IMR-90 (cell line): ENCODE results near the gene ADAM12. TPM values are rescaled to one million over a fixed set of nuclear protein-coding genes. Genes with fewer than 3 reads are reported as not detected.

Source experiments
- CEBPB ChIP-seq: IDR thresholded peaks from 2 replicates; pipeline ENCODE4 v1.6.1; 2012; ENCODE audit warnings: low read depth, low read length, improper control_type of control experiment
- FOS ChIP-seq: fragments of 150-350 bp; IDR thresholded peaks from 2 replicates; pipeline ENCODE4 v1.6.1; 2016; ENCODE audit warnings: low read depth, low read length
- MAFK ChIP-seq: IDR thresholded peaks from 2 replicates; pipeline ENCODE4 v1.6.1; 2012; ENCODE audit warnings: low read depth, low read length, improper control_type of control experiment
- POLR2A ChIP-seq: IDR thresholded peaks from 2 replicates; pipeline ENCODE4 v1.6.1; 2012; ENCODE audit warnings: mild to moderate bottlenecking, low read depth, low read length
- RFX5 ChIP-seq: IDR thresholded peaks from 2 replicates; pipeline ENCODE4 v1.8.0; 2012; ENCODE audit warnings: low read depth, mild to moderate bottlenecking, low read length, moderate library complexity
- polyA plus RNA-seq, 3 experiments: library from polyadenylated mRNA; depleted of rRNA; stranded (reverse); fragments of >200 nt; gene quantifications; 2 replicates each; pipeline ENCODE4 v1.2.3, GENCODE V29; 2012; ENCODE audit warnings: low replicate concordance in 1 of 3
- total RNA-seq: library from RNA; depleted of rRNA; stranded (reverse); fragments of >200 nt; gene quantifications from 2 replicates; pipeline ENCODE4 v1.2.3, GENCODE V29; 2012
- TF ChIP-seq, protein P1 (sequence below): fragments of 150-350 bp; IDR thresholded peaks from 2 replicates; pipeline ENCODE4 v1.6.1; 2017; ENCODE audit warnings: mild to moderate bottlenecking, antibody characterized with exemption, low read length, low read depth

ADAM12 gene
- total and polyA plus RNA-seq, 2 of the 4 experiments (the other 2 are of a cell fraction) = 9.6 to 10.2 TPM

DNA sequence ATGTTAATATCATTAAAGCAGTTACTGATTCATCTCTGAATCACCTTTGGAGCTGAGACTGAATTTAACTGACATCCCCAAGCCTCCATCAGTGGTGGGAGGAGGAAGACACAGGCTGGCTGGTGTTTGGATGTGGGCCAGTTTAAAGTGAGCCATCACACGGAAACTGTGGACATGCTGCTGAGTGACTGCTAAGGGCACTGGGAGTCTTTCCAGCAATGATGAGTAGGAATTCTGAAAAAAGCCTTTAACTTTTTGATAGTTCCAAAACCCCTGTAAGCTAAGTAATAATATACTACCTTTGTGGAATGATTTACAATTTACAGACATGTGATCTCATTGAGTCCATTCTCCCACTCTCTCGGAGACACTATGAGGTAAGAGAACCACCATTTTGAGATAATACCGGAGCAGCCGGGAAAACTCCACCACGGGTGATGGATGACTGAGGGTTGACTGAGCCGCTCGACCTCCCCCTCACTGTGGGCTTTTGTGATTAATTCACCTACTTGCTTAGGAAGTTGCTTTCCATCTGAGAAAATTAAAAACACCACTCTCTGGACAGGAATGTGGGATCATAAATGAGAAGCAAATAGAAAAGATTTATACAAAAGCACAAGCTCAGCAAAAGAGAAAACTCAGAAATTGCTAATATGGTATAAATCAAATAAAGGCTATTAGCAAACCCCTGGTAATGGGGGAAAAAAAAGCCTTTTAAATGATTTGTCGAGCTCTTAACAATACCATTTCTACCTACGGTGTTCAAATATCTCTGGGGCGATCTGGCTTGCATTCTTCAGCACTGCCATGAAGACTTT lies 297.2 kb downstream of the ADAM12 start (continued):
- no peak for TF ChIP-seq CEBPB
- TF ChIP-seq, protein P1, sequence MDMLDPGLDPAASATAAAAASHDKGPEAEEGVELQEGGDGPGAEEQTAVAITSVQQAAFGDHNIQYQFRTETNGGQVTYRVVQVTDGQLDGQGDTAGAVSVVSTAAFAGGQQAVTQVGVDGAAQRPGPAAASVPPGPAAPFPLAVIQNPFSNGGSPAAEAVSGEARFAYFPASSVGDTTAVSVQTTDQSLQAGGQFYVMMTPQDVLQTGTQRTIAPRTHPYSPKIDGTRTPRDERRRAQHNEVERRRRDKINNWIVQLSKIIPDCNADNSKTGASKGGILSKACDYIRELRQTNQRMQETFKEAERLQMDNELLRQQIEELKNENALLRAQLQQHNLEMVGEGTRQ = no peak
- TF ChIP-seq POLR2A = no peak
- TF ChIP-seq FOS = 0 out of 2 replicates have a peak, but pooled peaks have one; percentile 7
- peak; percentile 86 for TF ChIP-seq MAFK
- no peak for TF ChIP-seq RFX5
